HG03342 (cell line): Measurements from ENCODE around the gene HMCN2.
"Not testable (repeated sequence)": the region's sequence is repeated elsewhere in the genome, so short reads cannot be mapped to it uniquely, and the experiment has no call there.

Source experiments
- ATAC-seq: cut with Tn5 transposase; IDR thresholded peaks from one replicate; pipeline ENCODE4 v1.9.1; 2021; ENCODE audit warnings: mild to moderate bottlenecking, moderate library complexity; ENCODE audit not compliant: unreplicated experiment

The HMCN2 gene

GRCh38 chr9:130327070-130327780, 61.7 kb downstream of the HMCN2 start:
- no peak for ATAC-seq

GRCh38 chr9:130327781-130328348, 62.3 kb downstream of the HMCN2 start:
- ATAC-seq = no peak

GRCh38 chr9:130328349-130328801, 62.8 kb downstream of the HMCN2 start:
- ATAC-seq = no peak

GRCh38 chr9:130329061-130329460, 63.5 kb downstream of the HMCN2 start:
- ATAC-seq = no peak

- ATAC-seq = no peak
These were observed 64.8 kb downstream of the HMCN2 start for GRCh38 chr9:130330202-130330862.

GRCh38 chr9:130331061-130331460, 65.5 kb downstream of the HMCN2 start:
- no peak for ATAC-seq

- ATAC-seq = no peak
These were observed 66.0 kb downstream of the HMCN2 start for GRCh38 chr9:130331573-130331972.

GRCh38 chr9:130332384-130332926, 66.9 kb downstream of the HMCN2 start:
- no peak for ATAC-seq

- no peak for ATAC-seq
These were observed 67.6 kb downstream of the HMCN2 start for GRCh38 chr9:130333041-130333711.

GRCh38 chr9:130333712-130334062, 68.1 kb downstream of the HMCN2 start:
- no peak for ATAC-seq

- ATAC-seq = no peak
These were observed 69.4 kb downstream of the HMCN2 start for GRCh38 chr9:130334915-130335314.

- ATAC-seq = no peak
These were observed 70.6 kb downstream of the HMCN2 start for GRCh38 chr9:130336027-130336610.

GRCh38 chr9:130336885-130337284, 71.3 kb downstream of the HMCN2 start:
- ATAC-seq = no peak

- no peak for ATAC-seq
These were observed 71.8 kb downstream of the HMCN2 start for GRCh38 chr9:130337318-130337717.

- ATAC-seq = no peak
These were observed 72.3 kb downstream of the HMCN2 start for GRCh38 chr9:130337784-130338380.

- not testable (repeated sequence) for ATAC-seq
These were observed 73.3 kb downstream of the HMCN2 start for GRCh38 chr9:130338891-130339290.

- no peak for ATAC-seq
These were observed 73.7 kb downstream of the HMCN2 start for GRCh38 chr9:130339306-130339705.

- ATAC-seq = no peak
These were observed 74.5 kb downstream of the HMCN2 start for GRCh38 chr9:130340011-130340410.

- ATAC-seq = not testable (repeated sequence)
These were observed 75.0 kb downstream of the HMCN2 start for GRCh38 chr9:130340557-130340956.

- no peak for ATAC-seq
These were observed 75.6 kb downstream of the HMCN2 start for GRCh38 chr9:130341128-130341527.
